ENCODE results near the gene NTF4. TPM values are rescaled to one million over a fixed set of nuclear protein-coding genes. Genes with fewer than 3 reads are reported as not detected.
A peak's percentile ranks its signal among the peaks of the same experiment; 100 is the strongest.

Gene NTF4
- total RNA-seq, 1 experiment from 2014 or later: 3.9 TPM

GRCh38 chr19:49091391-49092038 is 26.9 kb upstream of the NTF4 start (continued):
- TF ChIP-seq ZBTB43 (CRISPR knock-in tag; IDR thresholded peaks at IDR 0.05) (no peak), ZSCAN18 (CRISPR knock-in tag; IDR thresholded peaks at IDR 0.05) (no peak)

- POLR2A ChIA-PET: interaction anchor here (0.7 kb wide), 1 partner anchor 10 kb away, joined by 4 read pairs; no protein-coding TSS in a partner anchor
- no peak for TF ChIP-seq JUN (CRISPR knock-in tag; IDR thresholded peaks at IDR 0.05)
- TF ChIP-seq GRHL2 (CRISPR knock-in tag; IDR thresholded peaks at IDR 0.05; ENCODE audit: insufficient replicate concordance, severe bottlenecking): no peak
- TF ChIP-seq ETV6 (CRISPR knock-in tag; IDR thresholded peaks at IDR 0.05): no peak
- TF ChIP-seq, protein P1, sequence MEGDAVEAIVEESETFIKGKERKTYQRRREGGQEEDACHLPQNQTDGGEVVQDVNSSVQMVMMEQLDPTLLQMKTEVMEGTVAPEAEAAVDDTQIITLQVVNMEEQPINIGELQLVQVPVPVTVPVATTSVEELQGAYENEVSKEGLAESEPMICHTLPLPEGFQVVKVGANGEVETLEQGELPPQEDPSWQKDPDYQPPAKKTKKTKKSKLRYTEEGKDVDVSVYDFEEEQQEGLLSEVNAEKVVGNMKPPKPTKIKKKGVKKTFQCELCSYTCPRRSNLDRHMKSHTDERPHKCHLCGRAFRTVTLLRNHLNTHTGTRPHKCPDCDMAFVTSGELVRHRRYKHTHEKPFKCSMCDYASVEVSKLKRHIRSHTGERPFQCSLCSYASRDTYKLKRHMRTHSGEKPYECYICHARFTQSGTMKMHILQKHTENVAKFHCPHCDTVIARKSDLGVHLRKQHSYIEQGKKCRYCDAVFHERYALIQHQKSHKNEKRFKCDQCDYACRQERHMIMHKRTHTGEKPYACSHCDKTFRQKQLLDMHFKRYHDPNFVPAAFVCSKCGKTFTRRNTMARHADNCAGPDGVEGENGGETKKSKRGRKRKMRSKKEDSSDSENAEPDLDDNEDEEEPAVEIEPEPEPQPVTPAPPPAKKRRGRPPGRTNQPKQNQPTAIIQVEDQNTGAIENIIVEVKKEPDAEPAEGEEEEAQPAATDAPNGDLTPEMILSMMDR (IDR thresholded peaks at IDR 0.05): no peak
- TF ChIP-seq ZNF416 (CRISPR knock-in tag; IDR thresholded peaks at IDR 0.05): no peak
- no peak for TF ChIP-seq ZNF423 (CRISPR knock-in tag; IDR thresholded peaks at IDR 0.05)
- TF ChIP-seq PRDM15 (CRISPR knock-in tag; IDR thresholded peaks at IDR 0.05): no peak
- no peak for TF ChIP-seq STAT6 (CRISPR knock-in tag; conservative IDR thresholded peaks at IDR 0.05; ENCODE audit: low read depth)
- no peak for TF ChIP-seq CREM (CRISPR knock-in tag; IDR thresholded peaks at IDR 0.05)
- TF ChIP-seq IRF1 (CRISPR knock-in tag; IDR thresholded peaks at IDR 0.05): no peak
- TF ChIP-seq, protein P2, sequence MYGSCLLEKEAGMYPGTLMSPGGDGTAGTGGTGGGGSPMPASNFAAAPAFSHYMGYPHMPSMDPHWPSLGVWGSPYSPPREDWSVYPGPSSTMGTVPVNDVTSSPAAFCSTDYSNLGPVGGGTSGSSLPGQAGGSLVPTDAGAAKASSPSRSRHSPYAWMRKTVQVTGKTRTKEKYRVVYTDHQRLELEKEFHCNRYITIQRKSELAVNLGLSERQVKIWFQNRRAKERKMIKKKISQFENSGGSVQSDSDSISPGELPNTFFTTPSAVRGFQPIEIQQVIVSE (CRISPR knock-in tag; IDR thresholded peaks at IDR 0.05; ENCODE audit: borderline replicate concordance): no peak
- peak overlapping the region; percentile 97 for H3K27ac Mint-ChIP-seq
- H3K4me1 Mint-ChIP-seq: peaks cover 17% of the 10 kb centered on the region
- peaks cover 3% of the 10 kb centered on the region; the same call in 1 of the 2 replicates for H3K9me3 Mint-ChIP-seq
- peaks cover 10% of the 10 kb centered on the region for H3K27me3 Mint-ChIP-seq (ENCODE audit: low read depth)
- DNase-seq (ENCODE audit: low spot score) (no peak), ATAC-seq (no peak)
- H3K36me3 Mint-ChIP-seq: peaks cover 37% of the 10 kb centered on the region
- CTCF ChIA-PET: interaction anchor here (2.4 kb wide), 1 partner anchor 11 kb away, joined by 11 read pairs; no protein-coding TSS in a partner anchor
- peak overlapping the region; percentile 96 for H3K4me3 Mint-ChIP-seq
Observed at GRCh38 chr19:49086296-49086695, 21.7 kb upstream of the NTF4 start.
